Cardiac muscle cell (in vitro differentiated cells and primary cell): ENCODE measurements around the gene EPS15. TPM values are rescaled to one million over a fixed set of nuclear protein-coding genes. Genes with fewer than 3 reads are reported as not detected.

Experiments
- DNase-seq, 2 donors: peaks; one replicate each; pipeline versions ENCODE4 v3.0.0 to v3.0.0-alpha.2; 2010 to 2017; ENCODE audit warnings: low read depth in 1 of 2, low spot score in 1 of 2
- H3K27ac ChIP-seq: fragments of 200-600 bp; sonication (generic); 2 replicates; pipeline ENCODE4 v1.5.1; 2016
- H3K27me3 ChIP-seq: fragments of 200-600 bp; sonication (generic); 2 replicates; pipeline ENCODE4 v1.6.0; 2016; ENCODE audit warnings: control low read depth
- H3K36me3 ChIP-seq: fragments of 200-600 bp; sonication (generic); 2 replicates; pipeline ENCODE4 v1.5.1; 2016; ENCODE audit warnings: control low read depth
- H3K4me1 ChIP-seq: fragments of 200-600 bp; sonication (generic); 2 replicates; pipeline ENCODE4 v1.8.1; 2017; ENCODE audit warnings: low read depth, mild to moderate bottlenecking, mixed run types
- H3K4me3 ChIP-seq: fragments of 200-600 bp; sonication (generic); 2 replicates; pipeline ENCODE4 v1.5.1; 2016; ENCODE audit warnings: mild to moderate bottlenecking
- H3K9me3 ChIP-seq: fragments of 200-600 bp; sonication (generic); 2 replicates; pipeline ENCODE4 v1.5.1; 2017; ENCODE audit warnings: low read depth, mild to moderate bottlenecking, control low read depth
- CTCF ChIP-seq: IDR thresholded peaks from 2 replicates; pipeline ENCODE4 v1.5.1; 2012; ENCODE audit warnings: low read depth, mild to moderate bottlenecking, low read length
- polyA plus RNA-seq: library from polyadenylated mRNA; unstranded; fragments of >200 nt; fragmentation: Nextera tagmentation; extraction: Ambion mirVana; gene quantifications from 2 replicates; pipeline ENCODE4 v1.2.1, GENCODE V29; 2016
- total RNA-seq: library from RNA; depleted of rRNA; stranded (reverse); fragments of >200 nt; gene quantifications from 2 replicates; pipeline ENCODE4 v1.2.3, GENCODE V29; 2016

Gene EPS15
- total and polyA plus RNA-seq, 2 experiments from 2014 or later = 34.1 to 110 TPM

- no peaks in the 10 kb centered on the region for H3K9me3 ChIP-seq
- peaks cover 9% of the 10 kb centered on the region for H3K27me3 ChIP-seq
- H3K27ac ChIP-seq = peak overlapping the region; percentile 35
- H3K4me3 ChIP-seq = no peak overlapping the region
- peaks cover 7% of the 10 kb centered on the region for H3K4me1 ChIP-seq
- no peak for DNase-seq
- H3K36me3 ChIP-seq = peaks cover 13% of the 10 kb centered on the region
- TF ChIP-seq CTCF = no peak
These were observed 169.2 kb downstream of the EPS15 start for GRCh38 chr1:51349862-51350261.

- Histone ChIP-seq H3K9me3 (no peaks in the 10 kb centered on the region), H3K27ac (no peak overlapping the region), H3K4me3 (no peak overlapping the region), H3K4me1 (peaks cover 7% of the 10 kb centered on the region), H3K27me3 (peaks cover 26% of the 10 kb centered on the region), H3K36me3 (peaks cover 4% of the 10 kb centered on the region)
- TF ChIP-seq CTCF = no peak
- no peak for DNase-seq
These were observed 170.9 kb downstream of the EPS15 start for GRCh38 chr1:51348147-51348527.

GRCh38 chr1:51347398-51348146, 171.5 kb downstream of the EPS15 start:
- no peak for DNase-seq
- no peak for TF ChIP-seq CTCF
- peaks cover 7% of the 10 kb centered on the region for H3K4me1 ChIP-seq

GRCh38 chr1:51346086-51346942, 172.8 kb downstream of the EPS15 start:
- no peaks in the 10 kb centered on the region for H3K36me3 ChIP-seq
- no peak for TF ChIP-seq CTCF

More at GRCh38 chr1:51347398-51348146, 171.5 kb downstream of the EPS15 start:
- no peak overlapping the region for H3K27ac ChIP-seq
- H3K36me3 ChIP-seq = no peaks in the 10 kb centered on the region
- no peak overlapping the region for H3K4me3 ChIP-seq
- H3K9me3 ChIP-seq = no peaks in the 10 kb centered on the region
- H3K27me3 ChIP-seq = peaks cover 32% of the 10 kb centered on the region

GRCh38 chr1:51345300-51345687, 173.8 kb downstream of the EPS15 start:
- Histone ChIP-seq H3K9me3 (no peaks in the 10 kb centered on the region), H3K27ac (no peak overlapping the region), H3K27me3 (peaks cover 36% of the 10 kb centered on the region), H3K36me3 (no peaks in the 10 kb centered on the region), H3K4me1 (peaks cover 7% of the 10 kb centered on the region), H3K4me3 (no peak overlapping the region)
- no peak for TF ChIP-seq CTCF
- DNase-seq = no peak

More at GRCh38 chr1:51346086-51346942, 172.8 kb downstream of the EPS15 start:
- Histone ChIP-seq H3K9me3 (no peaks in the 10 kb centered on the region), H3K4me3 (no peak overlapping the region), H3K4me1 (peaks cover 7% of the 10 kb centered on the region), H3K27me3 (peaks cover 36% of the 10 kb centered on the region), H3K27ac (no peak overlapping the region)
- no peak for DNase-seq
